Heart left ventricle (tissue), 13 donors: ENCODE data around the gene MRPS21.

Experiments used
- POLR2A ChIP-seq, 2 donors: fragments of 450-650 bp; IDR thresholded peaks; one replicate each; pipeline ENCODE4 v1.6.1; 2017; ENCODE audit warnings: antibody characterized with exemption in 2 of 2, mild to moderate bottlenecking in 2 of 2, moderate library complexity in 2 of 2
- TF ChIP-seq, protein P1 (sequence below), 12 donors: fragments of 200-600 bp; sonication (generic) in 4 of 12; IDR thresholded peaks; one replicate each; pipeline versions ENCODE4 v1.5.0 to v1.8.0; 2018 to 2022; ENCODE audit warnings: antibody characterized with exemption in 12 of 12, mild to moderate bottlenecking in 5 of 12
- donor health status: ischemic (EF 13 %, LVEDD 7.1; RV severe dilation, severe dysfunction).
- donor health status: DM: no; HTN: yes; CAD: no.
- donor health status: DM: no; HTN: no; CAD: no.
- donor health status: ischemic (EF 25% LVEDD 6.9; RV normal size, moderate dysfunction).
- donor health status: ischemic (EF 25% LVEDD 5.7; RV mildly dilated, moderate dysfunction).
- donor health status: ischemic (EF 35%, LVEDD 5.7; RV mildly dilated, moderate dysfunction).
- donor health status: nonischemic (EF 11% LVEDD 7.7; RV severe dilation, severe dysfunction).
- donor health status: DM: yes; HTN: yes; CAD: no.
- donor health status: PGD.
- donor health status: ischemic (EF 29% LVEDD 5.4; RV normal size, mild dysfunction).
- donor health status: nonischemic (EF 23%, LVEDD 6.1; RV moderate dilation, normal function).

DNA sequence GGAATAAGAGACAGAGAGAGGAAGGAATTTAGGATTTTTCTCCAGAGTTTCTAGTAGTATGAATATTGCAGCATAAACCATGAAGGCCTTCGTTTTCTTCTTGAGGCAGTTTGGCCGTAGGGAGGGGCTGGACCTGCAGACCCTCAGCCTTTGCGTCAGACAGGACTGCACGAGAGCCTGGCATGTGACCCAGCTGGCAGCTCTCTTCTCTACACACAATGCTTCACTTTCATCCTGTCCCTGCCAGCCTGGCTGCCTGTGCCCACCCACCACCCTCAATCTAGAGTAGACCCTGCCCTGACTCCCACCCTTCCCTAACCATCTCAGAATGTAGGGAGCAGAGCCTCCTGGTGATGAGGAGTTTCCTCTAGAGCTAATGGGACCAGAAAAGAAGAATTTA is 34.4 kb upstream of the MRPS21 start:
- TF ChIP-seq, protein P1, sequence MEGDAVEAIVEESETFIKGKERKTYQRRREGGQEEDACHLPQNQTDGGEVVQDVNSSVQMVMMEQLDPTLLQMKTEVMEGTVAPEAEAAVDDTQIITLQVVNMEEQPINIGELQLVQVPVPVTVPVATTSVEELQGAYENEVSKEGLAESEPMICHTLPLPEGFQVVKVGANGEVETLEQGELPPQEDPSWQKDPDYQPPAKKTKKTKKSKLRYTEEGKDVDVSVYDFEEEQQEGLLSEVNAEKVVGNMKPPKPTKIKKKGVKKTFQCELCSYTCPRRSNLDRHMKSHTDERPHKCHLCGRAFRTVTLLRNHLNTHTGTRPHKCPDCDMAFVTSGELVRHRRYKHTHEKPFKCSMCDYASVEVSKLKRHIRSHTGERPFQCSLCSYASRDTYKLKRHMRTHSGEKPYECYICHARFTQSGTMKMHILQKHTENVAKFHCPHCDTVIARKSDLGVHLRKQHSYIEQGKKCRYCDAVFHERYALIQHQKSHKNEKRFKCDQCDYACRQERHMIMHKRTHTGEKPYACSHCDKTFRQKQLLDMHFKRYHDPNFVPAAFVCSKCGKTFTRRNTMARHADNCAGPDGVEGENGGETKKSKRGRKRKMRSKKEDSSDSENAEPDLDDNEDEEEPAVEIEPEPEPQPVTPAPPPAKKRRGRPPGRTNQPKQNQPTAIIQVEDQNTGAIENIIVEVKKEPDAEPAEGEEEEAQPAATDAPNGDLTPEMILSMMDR (IDR thresholded peaks at IDR 0.05), result no peak
- no peak for TF ChIP-seq POLR2A (IDR thresholded peaks at IDR 0.05)
